Measurements from ENCODE around the gene USP21. TPM values are rescaled to one million over a fixed set of nuclear protein-coding genes. Genes with fewer than 3 reads are reported as not detected.

The USP21 gene
- polyA plus RNA-seq, 1 donor from 2014 or later = 20.2 TPM

DNA sequence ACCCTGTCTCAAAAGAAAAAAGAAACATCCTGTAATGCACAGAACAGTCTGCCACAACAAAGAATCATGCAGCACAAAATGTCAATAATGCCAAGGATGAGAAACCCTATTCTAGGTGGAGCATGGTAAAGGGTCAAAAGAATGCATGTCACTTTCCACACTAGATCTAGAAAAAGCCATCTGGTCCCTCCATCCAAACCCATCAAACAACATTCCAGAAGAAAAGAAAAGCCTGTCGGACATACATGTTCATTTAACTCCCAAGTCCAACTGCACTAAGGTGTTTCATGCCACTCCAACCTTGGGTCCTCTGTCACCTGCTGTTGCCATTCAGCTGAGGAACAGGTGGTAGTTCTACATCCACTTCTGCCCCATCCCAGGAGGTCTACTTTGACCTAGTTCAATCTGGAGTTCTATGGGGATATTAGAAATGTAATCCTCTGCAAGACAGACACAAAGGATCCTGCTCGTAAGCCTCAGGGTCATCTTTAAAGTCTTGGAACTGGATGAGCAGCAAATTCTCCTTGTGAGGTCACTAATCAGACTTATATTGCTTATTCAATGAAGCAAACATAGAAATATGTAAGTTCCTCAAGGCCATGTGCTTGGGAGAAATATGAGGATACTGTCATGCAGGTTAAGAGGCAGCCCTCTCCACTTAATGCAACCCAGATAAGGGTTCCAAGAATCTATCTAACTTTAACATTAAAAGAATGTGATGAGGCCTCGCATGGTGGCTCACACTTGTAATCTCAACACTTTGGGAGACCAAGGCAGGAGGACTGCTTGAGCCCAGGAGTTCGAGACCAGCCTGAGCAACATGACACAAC is 30.5 kb upstream of the USP21 start:
- no peak overlapping the region for H2AFZ ChIP-seq (ENCODE audit: low read depth, low read length)
- no peak overlapping the region for H3K27ac ChIP-seq (ENCODE audit: low read length)
- no peak overlapping the region for H3K4me2 ChIP-seq (ENCODE audit: low read length)
- H3K79me2 ChIP-seq (replicated peaks; ENCODE audit: insufficient read depth, low read length) = peaks cover 34% of the 10 kb centered on the region
- H3K4me3 ChIP-seq (ENCODE audit: low read length) = no peak overlapping the region
- H4K20me1 ChIP-seq (ENCODE audit: insufficient read depth) = no peaks in the 10 kb centered on the region
- H3K9ac ChIP-seq (ENCODE audit: low read length) = no peak overlapping the region
- no peaks in the 10 kb centered on the region for H3F3A ChIP-seq (ENCODE audit: insufficient read depth, low read length, poor library complexity, severe bottlenecking)
- H3K9me3 ChIP-seq (ENCODE audit: low read length) = no peaks in the 10 kb centered on the region
- no peaks in the 10 kb centered on the region for H3K36me3 ChIP-seq (ENCODE audit: insufficient read depth, low read length)
- H3K9me2 ChIP-seq (ENCODE audit: insufficient read depth, low read length) = no peaks in the 10 kb centered on the region
- TF ChIP-seq TAF1 (IDR thresholded peaks at IDR 0.05; ENCODE audit: low read depth) (no peak), RAD21 (conservative IDR thresholded peaks at IDR 0.05) (no peak), EZH2 (IDR thresholded peaks at IDR 0.05; ENCODE audit: borderline replicate concordance, insufficient read depth, low read length, poor library complexity, severe bottlenecking) (no peak), MXI1 (conservative IDR thresholded peaks at IDR 0.05; ENCODE audit: poor library complexity, severe bottlenecking) (no peak), EP300 (conservative IDR thresholded peaks at IDR 0.05; ENCODE audit: poor library complexity, severe bottlenecking) (no peak), POLR2AphosphoS5 (IDR thresholded peaks at IDR 0.05) (no peak), SMC3 (conservative IDR thresholded peaks at IDR 0.05; ENCODE audit: poor library complexity) (no peak)
- TF ChIP-seq, protein P1, sequence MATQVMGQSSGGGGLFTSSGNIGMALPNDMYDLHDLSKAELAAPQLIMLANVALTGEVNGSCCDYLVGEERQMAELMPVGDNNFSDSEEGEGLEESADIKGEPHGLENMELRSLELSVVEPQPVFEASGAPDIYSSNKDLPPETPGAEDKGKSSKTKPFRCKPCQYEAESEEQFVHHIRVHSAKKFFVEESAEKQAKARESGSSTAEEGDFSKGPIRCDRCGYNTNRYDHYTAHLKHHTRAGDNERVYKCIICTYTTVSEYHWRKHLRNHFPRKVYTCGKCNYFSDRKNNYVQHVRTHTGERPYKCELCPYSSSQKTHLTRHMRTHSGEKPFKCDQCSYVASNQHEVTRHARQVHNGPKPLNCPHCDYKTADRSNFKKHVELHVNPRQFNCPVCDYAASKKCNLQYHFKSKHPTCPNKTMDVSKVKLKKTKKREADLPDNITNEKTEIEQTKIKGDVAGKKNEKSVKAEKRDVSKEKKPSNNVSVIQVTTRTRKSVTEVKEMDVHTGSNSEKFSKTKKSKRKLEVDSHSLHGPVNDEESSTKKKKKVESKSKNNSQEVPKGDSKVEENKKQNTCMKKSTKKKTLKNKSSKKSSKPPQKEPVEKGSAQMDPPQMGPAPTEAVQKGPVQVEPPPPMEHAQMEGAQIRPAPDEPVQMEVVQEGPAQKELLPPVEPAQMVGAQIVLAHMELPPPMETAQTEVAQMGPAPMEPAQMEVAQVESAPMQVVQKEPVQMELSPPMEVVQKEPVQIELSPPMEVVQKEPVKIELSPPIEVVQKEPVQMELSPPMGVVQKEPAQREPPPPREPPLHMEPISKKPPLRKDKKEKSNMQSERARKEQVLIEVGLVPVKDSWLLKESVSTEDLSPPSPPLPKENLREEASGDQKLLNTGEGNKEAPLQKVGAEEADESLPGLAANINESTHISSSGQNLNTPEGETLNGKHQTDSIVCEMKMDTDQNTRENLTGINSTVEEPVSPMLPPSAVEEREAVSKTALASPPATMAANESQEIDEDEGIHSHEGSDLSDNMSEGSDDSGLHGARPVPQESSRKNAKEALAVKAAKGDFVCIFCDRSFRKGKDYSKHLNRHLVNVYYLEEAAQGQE (IDR thresholded peaks at IDR 0.05; ENCODE audit: borderline replicate concordance) = no peak
- TF ChIP-seq, protein P2, sequence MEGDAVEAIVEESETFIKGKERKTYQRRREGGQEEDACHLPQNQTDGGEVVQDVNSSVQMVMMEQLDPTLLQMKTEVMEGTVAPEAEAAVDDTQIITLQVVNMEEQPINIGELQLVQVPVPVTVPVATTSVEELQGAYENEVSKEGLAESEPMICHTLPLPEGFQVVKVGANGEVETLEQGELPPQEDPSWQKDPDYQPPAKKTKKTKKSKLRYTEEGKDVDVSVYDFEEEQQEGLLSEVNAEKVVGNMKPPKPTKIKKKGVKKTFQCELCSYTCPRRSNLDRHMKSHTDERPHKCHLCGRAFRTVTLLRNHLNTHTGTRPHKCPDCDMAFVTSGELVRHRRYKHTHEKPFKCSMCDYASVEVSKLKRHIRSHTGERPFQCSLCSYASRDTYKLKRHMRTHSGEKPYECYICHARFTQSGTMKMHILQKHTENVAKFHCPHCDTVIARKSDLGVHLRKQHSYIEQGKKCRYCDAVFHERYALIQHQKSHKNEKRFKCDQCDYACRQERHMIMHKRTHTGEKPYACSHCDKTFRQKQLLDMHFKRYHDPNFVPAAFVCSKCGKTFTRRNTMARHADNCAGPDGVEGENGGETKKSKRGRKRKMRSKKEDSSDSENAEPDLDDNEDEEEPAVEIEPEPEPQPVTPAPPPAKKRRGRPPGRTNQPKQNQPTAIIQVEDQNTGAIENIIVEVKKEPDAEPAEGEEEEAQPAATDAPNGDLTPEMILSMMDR (IDR thresholded peaks at IDR 0.05; ENCODE audit: poor library complexity, severe bottlenecking) = no peak
- no peaks in the 10 kb centered on the region for H3K27me3 ChIP-seq (ENCODE audit: insufficient read depth, low read depth, low read length)

DNA sequence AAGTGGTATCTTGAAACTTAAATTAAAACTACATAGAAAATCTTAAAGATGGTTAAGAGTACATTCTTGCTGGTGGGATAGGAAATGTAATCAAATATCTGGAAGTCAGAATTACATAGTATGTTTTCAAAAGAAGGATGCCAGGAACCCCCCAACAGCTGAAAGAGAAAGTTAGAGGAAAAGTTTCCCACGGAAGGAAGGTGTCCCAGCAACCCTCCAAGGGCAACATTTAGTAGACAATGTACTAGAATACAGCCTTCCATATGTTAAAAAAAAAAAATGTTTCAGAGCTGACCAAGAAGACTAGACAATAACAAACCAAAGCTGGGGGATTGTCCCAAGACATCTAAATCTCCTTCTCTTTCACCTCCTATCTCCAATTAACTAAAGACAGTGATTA is 29.0 kb upstream of the USP21 start:
- peaks cover 34% of the 10 kb centered on the region for H3K79me2 ChIP-seq (replicated peaks; ENCODE audit: insufficient read depth, low read length)
- no peaks in the 10 kb centered on the region for H4K20me1 ChIP-seq (ENCODE audit: insufficient read depth)
- TF ChIP-seq EP300 (conservative IDR thresholded peaks at IDR 0.05; ENCODE audit: poor library complexity, severe bottlenecking) (no peak), SMC3 (conservative IDR thresholded peaks at IDR 0.05; ENCODE audit: poor library complexity) (no peak), MXI1 (conservative IDR thresholded peaks at IDR 0.05; ENCODE audit: poor library complexity, severe bottlenecking) (no peak), POLR2AphosphoS5 (IDR thresholded peaks at IDR 0.05) (no peak)
- TF ChIP-seq, protein P1 (IDR thresholded peaks at IDR 0.05; ENCODE audit: borderline replicate concordance) = no peak
- no peaks in the 10 kb centered on the region for H3K9me3 ChIP-seq (ENCODE audit: low read length)
- H3K27me3 ChIP-seq (ENCODE audit: insufficient read depth, low read depth, low read length) = no peaks in the 10 kb centered on the region
- no peaks in the 10 kb centered on the region for H3F3A ChIP-seq (ENCODE audit: insufficient read depth, low read length, poor library complexity, severe bottlenecking)
- no peak overlapping the region for H3K9ac ChIP-seq (ENCODE audit: low read length)
- H3K4me2 ChIP-seq (ENCODE audit: low read length) = no peak overlapping the region
- H3K9me2 ChIP-seq (ENCODE audit: insufficient read depth, low read length) = no peaks in the 10 kb centered on the region
- no peaks in the 10 kb centered on the region for H3K36me3 ChIP-seq (ENCODE audit: insufficient read depth, low read length)
- H3K27ac ChIP-seq (ENCODE audit: low read length) = no peak overlapping the region
- H3K4me3 ChIP-seq (ENCODE audit: low read length) = peak overlapping the region; percentile 73
- no peak overlapping the region for H2AFZ ChIP-seq (ENCODE audit: low read depth, low read length)

Measured in neural cell (in vitro differentiated cells).